Measurements from ENCODE around the gene OBSL1. TPM values are rescaled to one million over a fixed set of nuclear protein-coding genes. Genes with fewer than 3 reads are reported as not detected.
A peak's percentile ranks its signal among the peaks of the same experiment; 100 is the strongest.

Gene OBSL1
- total and polyA plus RNA-seq, 10 of the 15 experiments (the other 5 are each of a cell fraction or from before 2014, with no cell fraction given): 0.14 to 0.77 TPM; not detected in 8

GRCh38 chr2:219541611-219542180, 29.6 kb downstream of the OBSL1 start (continued):
- no peak for TF ChIP-seq SKIL (IDR thresholded peaks at IDR 0.05; ENCODE audit: low read depth, poor library complexity, severe bottlenecking)
- TF ChIP-seq ZNF592 (IDR thresholded peaks at IDR 0.05): peak; percentile 52; the same call in 1 of the 2 replicates
- TF ChIP-seq MEF2B (IDR thresholded peaks at IDR 0.05; ENCODE audit: partially characterized antibody, poor library complexity, severe bottlenecking): no peak
- TF ChIP-seq TCF3 (IDR thresholded peaks at IDR 0.05; ENCODE audit: borderline replicate concordance, insufficient read depth, low read depth, low read length): peak; percentile 96
- peak in 1 of 2 experiments; percentile 32; a peak in 1 of 4 replicates for TF ChIP-seq IKZF2 (IDR thresholded peaks at IDR 0.05)
- no peak for TF ChIP-seq ZNF622 (IDR thresholded peaks at IDR 0.05)
- TF ChIP-seq ELK1 (IDR thresholded peaks at IDR 0.05; ENCODE audit: low read depth, low read length): no peak
- no peak for TF ChIP-seq POLR2A (IDR thresholded peaks at IDR 0.05; ENCODE audit: low read depth, low read length)
- TF ChIP-seq CHD4 (IDR thresholded peaks at IDR 0.05): no peak
- TF ChIP-seq CEBPB (IDR thresholded peaks at IDR 0.05; ENCODE audit: borderline replicate concordance in 1 of 2, low read depth in 2 of 2, low read length in 2 of 2): no peak
- no peak for TF ChIP-seq KAT2A (conservative IDR thresholded peaks at IDR 0.05; ENCODE audit: control insufficient read depth, low read depth, low read length)
- no peak for TF ChIP-seq MAX (IDR thresholded peaks at IDR 0.05; ENCODE audit: low read depth, low read length)
- no peak for TF ChIP-seq RBBP5 (conservative IDR thresholded peaks at IDR 0.05)
- no peak for TF ChIP-seq ZBTB33 (IDR thresholded peaks at IDR 0.05)
- TF ChIP-seq DPF2 (IDR thresholded peaks at IDR 0.05): peak; percentile 59
- TF ChIP-seq RELA (IDR thresholded peaks at IDR 0.05; ENCODE audit: borderline replicate concordance, partially characterized antibody): peak; percentile 30
- peak; percentile 98 for TF ChIP-seq SMARCA5 (IDR thresholded peaks at IDR 0.05)
- TF ChIP-seq BCL3 (IDR thresholded peaks at IDR 0.05; ENCODE audit: borderline replicate concordance, insufficient read depth, low read depth, low read length, poor library complexity, severe bottlenecking): no peak
